ENCODE measurements around the gene WDR5B.
"Not testable (repeated sequence)": the region's sequence is repeated elsewhere in the genome, so short reads cannot be mapped to it uniquely, and the experiment has no call there.

DNA sequence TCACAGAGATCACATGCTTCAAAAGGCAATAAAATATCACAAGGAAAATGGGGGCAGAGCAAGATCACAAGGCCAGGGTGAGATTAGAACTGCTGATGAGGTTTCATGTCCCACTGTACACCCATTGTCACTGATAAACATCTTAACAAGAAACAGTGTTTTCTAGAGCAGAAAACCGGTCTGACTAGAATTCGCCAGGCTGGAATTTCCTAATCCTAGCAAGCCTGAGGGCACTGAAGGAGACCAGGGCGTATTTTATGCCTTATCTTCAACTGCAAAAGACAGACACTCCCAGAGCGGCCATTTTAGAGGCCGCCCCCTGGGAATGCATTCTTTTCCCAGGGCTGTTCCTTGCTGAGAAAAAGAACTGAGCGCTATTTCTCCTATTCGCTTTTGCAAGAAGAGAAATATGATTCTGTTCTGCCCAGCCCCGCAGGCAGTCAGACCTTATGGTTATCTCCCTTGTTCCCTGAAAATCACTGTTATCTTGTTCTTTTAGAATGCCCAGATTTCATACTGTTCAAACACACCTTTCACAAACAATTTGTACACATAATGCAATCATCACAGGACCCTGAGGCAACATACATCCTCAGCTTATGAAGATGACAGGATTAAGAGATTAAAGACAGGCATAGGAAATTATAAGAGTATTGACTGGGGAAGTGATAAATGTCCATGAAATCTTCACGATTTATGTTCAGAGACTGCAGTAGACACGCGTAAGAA is 28.1 kb upstream of the WDR5B start:
- TF ChIP-seq, protein P1, sequence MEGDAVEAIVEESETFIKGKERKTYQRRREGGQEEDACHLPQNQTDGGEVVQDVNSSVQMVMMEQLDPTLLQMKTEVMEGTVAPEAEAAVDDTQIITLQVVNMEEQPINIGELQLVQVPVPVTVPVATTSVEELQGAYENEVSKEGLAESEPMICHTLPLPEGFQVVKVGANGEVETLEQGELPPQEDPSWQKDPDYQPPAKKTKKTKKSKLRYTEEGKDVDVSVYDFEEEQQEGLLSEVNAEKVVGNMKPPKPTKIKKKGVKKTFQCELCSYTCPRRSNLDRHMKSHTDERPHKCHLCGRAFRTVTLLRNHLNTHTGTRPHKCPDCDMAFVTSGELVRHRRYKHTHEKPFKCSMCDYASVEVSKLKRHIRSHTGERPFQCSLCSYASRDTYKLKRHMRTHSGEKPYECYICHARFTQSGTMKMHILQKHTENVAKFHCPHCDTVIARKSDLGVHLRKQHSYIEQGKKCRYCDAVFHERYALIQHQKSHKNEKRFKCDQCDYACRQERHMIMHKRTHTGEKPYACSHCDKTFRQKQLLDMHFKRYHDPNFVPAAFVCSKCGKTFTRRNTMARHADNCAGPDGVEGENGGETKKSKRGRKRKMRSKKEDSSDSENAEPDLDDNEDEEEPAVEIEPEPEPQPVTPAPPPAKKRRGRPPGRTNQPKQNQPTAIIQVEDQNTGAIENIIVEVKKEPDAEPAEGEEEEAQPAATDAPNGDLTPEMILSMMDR (IDR thresholded peaks at IDR 0.05; ENCODE audit: poor library complexity): not testable (repeated sequence)
- not testable (repeated sequence) for TF ChIP-seq EZH2 (IDR thresholded peaks at IDR 0.05; ENCODE audit: borderline replicate concordance)
